ENCODE data around the gene TPPP2. TPM values are rescaled to one million over a fixed set of nuclear protein-coding genes. Genes with fewer than 3 reads are reported as not detected.
"Not testable (repeated sequence)": the region's sequence is repeated elsewhere in the genome, so short reads cannot be mapped to it uniquely, and the experiment has no call there.

The TPPP2 gene
- not detected for total RNA-seq

- no peak for DNase-seq
Observed at GRCh38 chr14:21029917-21030316, at the start of gene TPPP2. TSS of gene TPPP2 (plus strand) at chr14:21030217. CDS start at chr14:21030582, 365 bp downstream.

- no peak for DNase-seq
Observed at GRCh38 chr14:20980906-20981305, 49.1 kb upstream of the TPPP2 start.

GRCh38 chr14:20982646-20983369 is 47.2 kb upstream of the TPPP2 start:
- no peak for DNase-seq

GRCh38 chr14:20985650-20986049 is 44.4 kb upstream of the TPPP2 start:
- DNase-seq: not testable (repeated sequence)

- DNase-seq: no peak
Observed at GRCh38 chr14:20986811-20987210, 43.2 kb upstream of the TPPP2 start.

- no peak for DNase-seq
Observed at GRCh38 chr14:20988717-20989470, 41.1 kb upstream of the TPPP2 start.

GRCh38 chr14:20989471-20989786 is 40.6 kb upstream of the TPPP2 start:
- no peak for DNase-seq

GRCh38 chr14:20989787-20990600 is 40.0 kb upstream of the TPPP2 start, which contains the start of gene METTL17:
TSS of gene METTL17 (plus strand) at chr14:20989980. CDS start at chr14:20990003, 23 bp downstream.
- DNase-seq: peak; percentile 84

- no peak for DNase-seq
Observed at GRCh38 chr14:20996521-20996920, 33.5 kb upstream of the TPPP2 start.

- DNase-seq: no peak
Observed at GRCh38 chr14:20997115-20997514, 32.9 kb upstream of the TPPP2 start.

GRCh38 chr14:20997564-20997963 is 32.5 kb upstream of the TPPP2 start:
- DNase-seq: no peak

- DNase-seq: no peak
Observed at GRCh38 chr14:20998139-20998538, 31.9 kb upstream of the TPPP2 start.

GRCh38 chr14:20998674-20999366 is 31.2 kb upstream of the TPPP2 start, which contains the start of gene SLC39A2:
TSS of gene SLC39A2 (plus strand) at chr14:20999293. CDS start at chr14:20999447, 154 bp downstream.
- no peak for DNase-seq

- DNase-seq: no peak
Observed at GRCh38 chr14:20999591-20999990, 30.4 kb upstream of the TPPP2 start.

- no peak for DNase-seq
Observed at GRCh38 chr14:21001218-21001617, 28.8 kb upstream of the TPPP2 start.

GRCh38 chr14:21003788-21004346 is 26.1 kb upstream of the TPPP2 start:
- no peak for DNase-seq

GRCh38 chr14:21009721-21010120 is 20.3 kb upstream of the TPPP2 start:
- DNase-seq: not testable (repeated sequence)

- DNase-seq: no peak
Observed at GRCh38 chr14:21011136-21011535, 18.9 kb upstream of the TPPP2 start.

- peak; percentile 85 for DNase-seq
Observed at GRCh38 chr14:21014761-21015190, 15.2 kb upstream of the TPPP2 start.

- DNase-seq: no peak
Observed at GRCh38 chr14:21015312-21015711, 14.7 kb upstream of the TPPP2 start.

GRCh38 chr14:21016413-21017190 is 13.4 kb upstream of the TPPP2 start:
- DNase-seq: no peak
